Activated T-helper 17 cell treated with anti-CD3 and anti-CD28 coated beads, Interleukin-2, amount 50 U/mL, for 72 hours (primary cell): ENCODE measurements around the gene CD164L2. TPM values are rescaled to one million over a fixed set of nuclear protein-coding genes. Genes with fewer than 3 reads are reported as not detected.
"Not testable (repeated sequence)": the region's sequence is repeated elsewhere in the genome, so short reads cannot be mapped to it uniquely, and the experiment has no call there.

ENCODE experiments used
- ATAC-seq: fragments of 150-1000 bp; cut with Tn5 transposase; replicated peaks from 2 replicates; pipeline ENCODE4 v1.10.0; 2021; ENCODE audit warnings: mild to moderate bottlenecking, moderate library complexity
- H3K27ac Mint-ChIP-seq: one replicate; pipeline ENCODE4 v1.8.0; 2022; ENCODE audit warnings: mixed read lengths
- H3K27me3 Mint-ChIP-seq: one replicate; pipeline ENCODE4 v1.8.0; 2022; ENCODE audit warnings: mixed read lengths
- H3K36me3 Mint-ChIP-seq: one replicate; pipeline ENCODE4 v1.8.0; 2022; ENCODE audit warnings: low read depth, mild to moderate bottlenecking, mixed read lengths
- H3K4me1 Mint-ChIP-seq: one replicate; pipeline ENCODE4 v1.8.0; 2022; ENCODE audit warnings: mixed read lengths
- H3K4me3 Mint-ChIP-seq: one replicate; pipeline ENCODE4 v1.8.0; 2022; ENCODE audit warnings: mild to moderate bottlenecking, mixed read lengths
- H3K9me3 Mint-ChIP-seq: one replicate; pipeline ENCODE4 v1.8.0; 2022; ENCODE audit warnings: mixed read lengths
- total RNA-seq, 2 donors: library from RNA; stranded (reverse); gene quantifications; one replicate each; pipeline ENCODE4 v1.2.3, GENCODE V29; 2022

Gene CD164L2
- total RNA-seq, 2 donors from 2014 or later: not detected

DNA sequence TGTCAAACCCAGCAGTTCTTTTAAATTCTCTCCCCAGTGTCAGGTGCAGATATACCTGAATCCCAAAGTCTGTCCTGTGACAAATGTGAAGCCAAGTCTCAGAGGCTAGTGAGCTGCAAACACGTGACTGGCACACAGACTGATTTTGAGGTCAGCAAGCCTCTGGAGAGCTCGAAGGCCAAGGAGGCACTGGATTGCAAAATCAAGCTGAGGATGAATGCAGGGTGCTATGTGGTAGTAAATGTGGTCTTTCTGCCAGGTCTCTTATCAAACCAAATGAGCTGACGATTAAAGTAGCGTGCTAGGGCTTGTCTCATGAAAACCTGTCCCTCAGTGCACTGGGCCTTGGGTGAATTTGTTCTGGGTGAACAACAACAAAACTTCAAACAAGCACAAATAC lies 29.9 kb upstream of the CD164L2 start:
- no peaks in the 10 kb centered on the region for H3K27me3 Mint-ChIP-seq

DNA sequence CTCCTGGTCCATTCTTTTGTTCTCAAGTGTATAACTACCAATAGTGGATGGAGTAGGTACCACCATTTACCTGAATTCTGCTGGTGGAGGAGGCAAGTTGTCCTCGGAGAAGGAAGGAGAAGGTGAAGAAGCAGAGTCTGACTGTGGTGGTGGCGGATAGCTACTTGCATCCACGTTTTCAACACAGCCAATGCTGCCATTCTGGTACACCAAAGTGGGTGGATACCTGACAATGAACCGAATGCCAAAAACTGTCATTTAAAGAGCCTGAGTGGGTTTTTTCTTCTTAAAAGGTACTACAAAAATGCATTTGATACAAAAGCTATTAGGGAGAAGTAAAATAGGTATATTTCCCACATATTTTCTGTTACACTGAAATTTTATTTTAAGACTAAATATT lies 29.4 kb upstream of the CD164L2 start:
- Mint-ChIP-seq H3K4me3 (no peak overlapping the region), H3K9me3 (no peaks in the 10 kb centered on the region), H3K27ac (no peak overlapping the region), H3K27me3 (no peaks in the 10 kb centered on the region), H3K36me3 (peaks cover 97% of the 10 kb centered on the region), H3K4me1 (peaks cover 5% of the 10 kb centered on the region)
- ATAC-seq: no peak

More for the DNA sequence above, 29.9 kb upstream of the CD164L2 start:
- Mint-ChIP-seq H3K9me3 (no peaks in the 10 kb centered on the region), H3K4me3 (no peak overlapping the region), H3K36me3 (peaks cover 97% of the 10 kb centered on the region), H3K27ac (no peak overlapping the region), H3K4me1 (peaks cover 6% of the 10 kb centered on the region)
- ATAC-seq: no peak

DNA sequence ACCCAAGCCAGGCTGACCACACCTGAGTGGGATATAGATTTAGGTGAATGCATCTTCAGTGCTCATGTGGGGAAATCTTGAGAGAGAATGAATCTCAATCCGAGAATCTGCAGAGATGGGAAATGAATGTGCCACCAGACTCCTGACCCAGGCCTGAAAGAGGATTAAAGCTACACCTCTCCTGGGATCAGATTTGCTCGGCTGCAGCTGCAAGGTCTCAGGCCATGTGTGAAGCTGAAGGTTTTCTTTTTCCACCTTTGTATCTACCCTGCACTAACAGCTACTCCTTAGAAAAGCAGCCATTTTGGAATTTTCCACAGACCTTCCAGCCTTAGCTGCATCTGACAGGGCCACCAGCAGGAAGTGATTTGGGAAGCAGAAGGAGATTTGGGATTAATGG lies 27.6 kb upstream of the CD164L2 start:
- Mint-ChIP-seq H3K36me3 (peaks cover 93% of the 10 kb centered on the region), H3K27ac (no peak overlapping the region)
- no peak for ATAC-seq

DNA sequence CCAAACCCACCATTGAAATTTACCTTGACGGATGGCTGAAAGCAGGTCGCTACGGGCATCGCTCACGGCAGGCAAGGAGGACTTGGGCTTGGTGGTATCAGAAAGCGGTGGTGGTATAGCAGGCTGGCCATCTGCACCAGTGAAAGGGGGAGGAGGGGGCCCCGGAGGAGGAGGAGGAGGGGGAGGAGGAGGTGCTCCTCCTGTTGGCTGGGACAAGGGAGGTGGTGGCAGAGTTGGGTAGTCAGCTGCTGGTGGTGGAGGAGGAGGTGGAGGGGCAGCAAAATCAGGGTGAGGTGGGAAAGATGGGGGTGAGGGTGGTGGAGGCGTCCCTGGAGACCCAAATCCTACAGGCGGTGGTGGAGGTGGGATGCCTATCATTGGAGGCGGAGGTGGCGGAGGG lies 26.5 kb upstream of the CD164L2 start:
- no peak overlapping the region for H3K27ac Mint-ChIP-seq
- H3K36me3 Mint-ChIP-seq: peaks cover 83% of the 10 kb centered on the region
- H3K27me3 Mint-ChIP-seq: no peaks in the 10 kb centered on the region
- no peaks in the 10 kb centered on the region for H3K4me1 Mint-ChIP-seq
- no peak for ATAC-seq
- no peaks in the 10 kb centered on the region for H3K9me3 Mint-ChIP-seq
- H3K4me3 Mint-ChIP-seq: no peak overlapping the region

More for the DNA sequence above, 27.6 kb upstream of the CD164L2 start:
- H3K9me3 Mint-ChIP-seq: no peaks in the 10 kb centered on the region
- H3K4me1 Mint-ChIP-seq: no peaks in the 10 kb centered on the region
- no peak overlapping the region for H3K4me3 Mint-ChIP-seq
- no peaks in the 10 kb centered on the region for H3K27me3 Mint-ChIP-seq

DNA sequence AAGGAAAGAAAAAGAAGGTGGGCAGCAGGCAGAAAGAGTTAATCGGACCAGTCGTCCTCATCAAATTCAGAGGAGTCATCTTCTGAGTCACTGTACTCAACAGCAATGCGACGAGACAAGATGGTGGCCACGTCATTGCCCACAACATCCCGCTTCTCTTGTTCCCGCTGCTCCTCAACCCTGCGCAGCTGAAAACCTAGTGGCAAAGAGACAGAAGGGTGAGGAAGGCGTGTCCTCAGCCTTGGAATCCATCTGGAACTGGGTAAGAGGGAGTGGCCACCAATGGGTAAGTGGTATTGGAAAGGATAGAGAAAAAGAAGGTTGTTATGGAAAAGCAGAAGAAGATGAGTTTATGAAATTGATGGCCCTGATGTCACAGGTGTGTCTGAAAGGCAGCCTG lies 25.0 kb upstream of the CD164L2 start:
- Mint-ChIP-seq H3K9me3 (no peaks in the 10 kb centered on the region), H3K27ac (peak overlapping the region; percentile 58), H3K4me3 (no peak overlapping the region), H3K36me3 (peaks cover 68% of the 10 kb centered on the region), H3K27me3 (no peaks in the 10 kb centered on the region), H3K4me1 (no peaks in the 10 kb centered on the region)
- no peak for ATAC-seq

DNA sequence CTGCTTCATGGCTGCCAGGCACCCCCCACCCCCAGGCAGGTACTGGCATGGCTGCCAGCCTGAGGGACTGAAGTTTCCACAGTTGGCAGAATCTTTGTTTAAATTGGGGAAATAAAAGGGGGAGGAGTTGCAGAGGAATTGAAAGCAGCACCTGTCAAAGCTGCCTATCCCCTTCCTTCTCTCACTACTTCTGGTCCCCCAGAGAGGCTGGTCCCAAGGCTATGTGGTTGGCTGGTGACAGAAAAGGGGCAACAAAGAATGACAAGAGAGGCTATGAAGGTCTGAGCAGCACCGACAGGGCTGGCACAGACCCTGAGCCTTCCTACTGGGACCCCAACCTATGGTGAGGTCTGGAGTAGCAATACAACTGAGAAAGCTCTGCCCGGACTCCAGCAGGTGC lies 23.7 kb upstream of the CD164L2 start:
- ATAC-seq, H3K9me3 Mint-ChIP-seq, H3K4me1 Mint-ChIP-seq, H3K27me3 Mint-ChIP-seq, H3K27ac Mint-ChIP-seq, H3K4me3 Mint-ChIP-seq: not testable (repeated sequence)
- peaks cover 55% of the 10 kb centered on the region for H3K36me3 Mint-ChIP-seq

DNA sequence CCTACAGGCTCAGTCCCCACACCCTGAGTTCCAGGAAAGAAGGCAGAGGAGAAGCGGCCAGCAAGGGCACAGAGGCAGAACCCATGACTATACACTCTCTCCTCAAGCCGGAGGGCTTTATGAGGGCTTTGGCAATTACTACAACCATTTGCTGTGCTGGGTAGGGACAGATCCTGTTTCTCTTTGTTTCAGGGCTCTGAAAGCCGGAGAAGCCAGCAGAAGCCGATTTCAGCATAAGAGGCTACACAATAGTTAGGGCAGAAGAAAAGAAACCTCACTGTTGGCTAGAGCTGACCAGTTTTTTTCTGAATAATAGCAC lies 23.2 kb upstream of the CD164L2 start:
- Mint-ChIP-seq H3K9me3 (no peaks in the 10 kb centered on the region), H3K4me1 (no peaks in the 10 kb centered on the region), H3K36me3 (peaks cover 53% of the 10 kb centered on the region), H3K27ac (peak overlapping the region; percentile 65), H3K4me3 (no peak overlapping the region), H3K27me3 (no peaks in the 10 kb centered on the region)
- ATAC-seq: no peak

DNA sequence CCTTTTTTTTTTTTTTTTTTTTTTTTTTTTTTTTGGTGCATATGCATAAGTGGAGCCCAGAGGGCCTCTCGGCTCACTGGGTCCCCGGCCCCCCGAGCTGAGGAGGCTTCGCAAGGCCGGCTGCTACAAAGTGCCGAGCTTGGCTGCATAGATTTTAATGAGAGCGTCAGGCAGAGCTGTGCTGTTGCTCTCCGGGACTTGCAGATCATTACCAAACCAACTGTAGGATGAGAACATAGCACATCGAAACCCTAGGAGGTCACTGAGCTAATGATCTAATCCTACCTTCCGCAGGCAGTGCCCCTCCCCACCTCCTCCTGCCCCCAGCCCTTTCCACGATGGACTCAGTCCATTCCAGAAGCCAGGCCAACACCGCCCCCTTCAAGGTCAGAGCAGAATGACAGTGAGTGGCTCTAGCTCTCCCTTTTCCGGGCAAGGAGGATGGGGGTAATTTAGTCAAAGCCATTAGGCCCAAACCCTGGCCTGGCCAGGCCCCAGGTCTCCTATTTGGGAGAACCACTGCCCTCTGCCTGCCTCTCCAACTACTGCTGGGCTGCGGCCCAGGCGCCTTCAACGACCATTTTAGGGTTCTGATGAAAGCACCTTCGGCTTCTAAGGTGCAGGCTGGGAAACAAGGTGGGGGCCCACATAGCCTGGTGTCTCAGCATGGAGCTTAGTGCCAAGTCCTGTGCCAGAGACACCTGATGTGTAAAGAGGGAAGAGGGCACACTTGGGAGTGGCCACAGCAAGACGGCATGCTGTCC lies 22.6 kb upstream of the CD164L2 start:
- not testable (repeated sequence) for H3K4me1 Mint-ChIP-seq, H3K27me3 Mint-ChIP-seq, H3K4me3 Mint-ChIP-seq, H3K9me3 Mint-ChIP-seq, ATAC-seq
- Mint-ChIP-seq H3K27ac (peak overlapping the region; percentile 65), H3K36me3 (peaks cover 47% of the 10 kb centered on the region)

DNA sequence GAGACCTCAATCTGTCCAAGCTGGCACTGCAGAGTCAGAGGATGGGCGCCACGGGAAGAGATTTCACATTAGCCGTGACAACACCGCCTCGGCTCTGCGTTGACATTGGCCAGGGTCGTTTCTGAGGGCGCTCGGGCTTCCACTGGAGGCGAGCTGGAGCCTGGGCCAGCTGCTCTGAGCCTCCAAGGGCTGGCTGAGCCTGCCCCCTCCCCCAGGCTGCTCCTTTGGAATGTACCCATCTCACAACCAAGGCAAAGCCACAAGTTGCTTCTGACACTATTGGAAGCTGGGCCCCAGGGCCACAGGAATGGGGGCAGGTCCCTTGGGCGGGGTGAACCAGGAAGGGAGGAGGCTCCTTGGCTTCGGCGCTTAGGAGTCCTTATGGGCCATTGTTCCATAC lies 21.9 kb upstream of the CD164L2 start:
- Mint-ChIP-seq H3K27ac (no peak overlapping the region), H3K4me3 (no peak overlapping the region), H3K27me3 (no peaks in the 10 kb centered on the region), H3K36me3 (peaks cover 40% of the 10 kb centered on the region), H3K4me1 (no peaks in the 10 kb centered on the region), H3K9me3 (no peaks in the 10 kb centered on the region)
- no peak for ATAC-seq

DNA sequence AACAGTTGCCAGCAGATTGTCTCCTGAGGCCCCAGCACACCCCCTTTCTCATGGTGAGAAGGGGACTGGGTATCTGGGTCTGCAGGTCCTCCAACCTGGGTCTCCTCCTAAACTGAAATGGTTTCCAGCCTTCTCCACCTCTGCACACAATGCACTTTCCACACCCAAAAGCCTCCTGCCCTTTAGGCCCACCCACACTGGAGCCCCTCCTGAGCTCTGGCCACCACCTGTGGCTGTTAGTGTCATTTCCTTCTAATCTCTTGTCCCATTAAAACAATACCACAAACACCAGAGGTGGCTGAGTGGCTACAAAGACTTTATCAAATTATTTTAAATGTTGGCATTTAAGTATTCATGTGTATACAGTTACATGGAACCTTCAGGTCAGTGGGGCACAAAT lies 20.8 kb upstream of the CD164L2 start:
- Mint-ChIP-seq H3K4me3 (no peak overlapping the region), H3K9me3 (no peaks in the 10 kb centered on the region), H3K27ac (peak overlapping the region; percentile 57), H3K27me3 (no peaks in the 10 kb centered on the region), H3K36me3 (peaks cover 29% of the 10 kb centered on the region), H3K4me1 (no peaks in the 10 kb centered on the region)
- no peak for ATAC-seq

DNA sequence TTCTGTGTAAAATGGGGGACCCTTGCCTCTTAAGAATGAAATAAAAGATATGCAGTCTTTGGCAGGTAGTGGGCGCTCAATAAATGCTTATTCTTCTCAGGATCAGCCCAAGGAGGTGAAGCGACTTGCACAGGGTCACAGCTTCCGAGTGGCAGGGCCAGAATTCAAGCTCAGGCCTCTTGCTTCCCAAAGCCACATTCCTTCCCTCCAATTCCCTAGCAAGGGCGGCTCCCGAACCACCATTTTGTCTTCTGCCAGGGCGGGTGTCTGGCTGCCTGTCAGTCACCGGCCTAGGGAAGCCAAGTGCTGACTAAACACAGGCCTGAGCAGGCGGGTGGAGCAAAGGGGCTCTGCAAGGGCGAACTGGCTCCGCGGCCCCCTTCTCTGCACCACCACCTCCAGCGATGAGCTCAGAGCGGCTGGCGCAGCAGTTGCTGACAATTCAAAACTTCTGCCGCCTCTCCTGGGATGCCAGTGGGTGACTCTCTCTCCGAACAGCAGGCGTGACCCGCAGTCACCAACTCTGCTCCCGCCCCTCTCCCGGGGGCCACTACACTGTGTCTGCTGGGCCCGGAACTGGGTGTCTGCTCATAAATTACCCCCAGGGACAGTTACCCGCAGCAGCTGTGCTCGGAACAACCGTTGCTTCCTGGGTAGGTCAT lies 20.1 kb upstream of the CD164L2 start:
- no peaks in the 10 kb centered on the region for H3K27me3 Mint-ChIP-seq
- H3K4me3 Mint-ChIP-seq: no peak overlapping the region
- H3K4me1 Mint-ChIP-seq: no peaks in the 10 kb centered on the region
- peak; percentile 29 for ATAC-seq
- peak overlapping the region; percentile 41 for H3K27ac Mint-ChIP-seq
- no peaks in the 10 kb centered on the region for H3K9me3 Mint-ChIP-seq
- peaks cover 21% of the 10 kb centered on the region for H3K36me3 Mint-ChIP-seq

DNA sequence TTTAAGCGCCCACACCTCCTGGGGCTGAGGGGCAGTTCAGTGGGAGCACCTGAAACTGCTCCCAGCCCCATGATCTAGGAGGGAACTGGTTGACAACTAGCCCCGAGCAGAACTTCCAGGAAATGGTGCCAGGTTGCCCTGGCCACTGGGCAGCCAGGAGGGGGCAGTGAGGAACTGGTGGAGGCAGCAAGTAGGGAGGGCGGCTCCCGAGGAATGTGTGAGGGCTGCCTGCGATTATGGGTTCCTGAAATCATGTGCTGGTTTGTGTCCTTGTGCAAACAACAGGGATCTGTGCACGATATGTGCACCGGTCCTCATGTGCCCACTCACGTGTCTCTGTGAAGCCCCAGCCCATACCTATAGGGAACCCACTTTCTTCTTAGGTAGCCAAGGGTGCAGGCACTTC lies 19.2 kb upstream of the CD164L2 start:
- H3K4me3 Mint-ChIP-seq: no peak overlapping the region
- H3K36me3 Mint-ChIP-seq: peaks cover 13% of the 10 kb centered on the region
- H3K4me1 Mint-ChIP-seq: no peaks in the 10 kb centered on the region
- ATAC-seq: peak; percentile 20
- H3K9me3 Mint-ChIP-seq: no peaks in the 10 kb centered on the region
- no peaks in the 10 kb centered on the region for H3K27me3 Mint-ChIP-seq
- peak overlapping the region; percentile 41 for H3K27ac Mint-ChIP-seq

DNA sequence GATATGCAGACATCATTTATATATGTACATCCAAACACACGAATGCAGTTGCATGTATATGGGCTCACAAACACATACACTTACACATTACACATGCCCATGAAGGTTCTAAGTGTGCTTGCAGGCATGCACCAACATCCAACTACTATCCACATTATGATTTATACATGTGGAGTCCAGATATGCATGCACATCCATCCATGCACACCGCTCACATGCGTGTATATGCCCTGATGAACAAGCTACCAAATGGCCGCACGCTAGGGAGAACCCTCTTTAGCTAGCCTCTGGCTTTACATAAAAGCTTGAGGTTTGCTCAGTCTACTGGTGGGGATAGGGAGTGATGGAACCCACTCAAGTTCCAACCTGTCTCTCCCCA lies 17.8 kb upstream of the CD164L2 start:
- Mint-ChIP-seq H3K4me3 (no peak overlapping the region), H3K27me3 (no peaks in the 10 kb centered on the region), H3K9me3 (no peaks in the 10 kb centered on the region), H3K4me1 (no peaks in the 10 kb centered on the region), H3K36me3 (no peaks in the 10 kb centered on the region), H3K27ac (no peak overlapping the region)
- no peak for ATAC-seq

DNA sequence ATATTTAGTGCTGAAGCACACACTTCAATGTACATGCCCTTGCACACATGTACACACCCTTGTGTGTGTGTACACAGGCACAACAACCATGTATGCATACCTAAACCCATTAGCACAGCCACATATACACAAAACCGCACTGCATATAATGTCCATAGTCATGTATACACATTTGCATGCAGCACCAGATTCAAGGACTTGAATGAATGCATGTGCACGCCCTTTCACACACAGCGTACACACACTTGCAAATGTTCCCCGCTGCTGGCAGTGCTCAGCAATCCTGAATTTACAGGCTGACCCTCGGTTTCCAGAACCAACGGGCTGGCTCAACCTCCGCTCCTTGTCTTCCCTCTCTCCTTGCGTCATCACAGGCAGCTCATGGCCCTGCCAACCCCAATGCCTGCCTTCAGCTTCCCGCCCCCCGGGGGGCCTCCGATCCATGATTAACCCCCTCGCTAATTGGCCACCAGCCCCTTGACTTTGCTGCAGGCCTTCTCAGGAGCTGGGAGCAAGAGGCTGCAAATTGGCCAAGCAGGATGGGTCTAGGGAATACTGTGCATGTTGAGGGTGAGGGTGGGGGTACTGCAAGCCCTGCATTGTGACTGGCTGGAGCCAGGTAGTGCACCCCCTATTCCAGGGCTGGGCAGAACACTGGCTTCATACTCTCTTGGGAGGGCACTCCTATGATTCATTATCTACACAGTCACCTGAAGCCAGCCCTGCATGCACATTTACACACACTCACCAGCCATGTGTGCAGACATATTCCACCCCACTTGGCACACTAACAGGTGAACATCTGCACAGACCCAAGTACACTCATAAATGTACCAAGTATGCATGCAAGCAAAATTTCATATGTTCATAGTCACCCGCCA lies 17.2 kb upstream of the CD164L2 start:
- no peak for ATAC-seq
- Mint-ChIP-seq H3K4me1 (no peaks in the 10 kb centered on the region), H3K4me3 (no peak overlapping the region), H3K27me3 (no peaks in the 10 kb centered on the region), H3K9me3 (no peaks in the 10 kb centered on the region), H3K36me3 (no peaks in the 10 kb centered on the region), H3K27ac (peak overlapping the region; percentile 24)
